ENCODE data around the gene SNRNP48.

Gene SNRNP48, protein sequence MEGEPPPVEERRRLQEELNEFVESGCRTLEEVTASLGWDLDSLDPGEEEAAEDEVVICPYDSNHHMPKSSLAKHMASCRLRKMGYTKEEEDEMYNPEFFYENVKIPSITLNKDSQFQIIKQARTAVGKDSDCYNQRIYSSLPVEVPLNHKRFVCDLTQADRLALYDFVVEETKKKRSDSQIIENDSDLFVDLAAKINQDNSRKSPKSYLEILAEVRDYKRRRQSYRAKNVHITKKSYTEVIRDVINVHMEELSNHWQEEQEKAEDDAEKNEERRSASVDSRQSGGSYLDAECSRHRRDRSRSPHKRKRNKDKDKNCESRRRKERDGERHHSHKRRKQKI

DNA sequence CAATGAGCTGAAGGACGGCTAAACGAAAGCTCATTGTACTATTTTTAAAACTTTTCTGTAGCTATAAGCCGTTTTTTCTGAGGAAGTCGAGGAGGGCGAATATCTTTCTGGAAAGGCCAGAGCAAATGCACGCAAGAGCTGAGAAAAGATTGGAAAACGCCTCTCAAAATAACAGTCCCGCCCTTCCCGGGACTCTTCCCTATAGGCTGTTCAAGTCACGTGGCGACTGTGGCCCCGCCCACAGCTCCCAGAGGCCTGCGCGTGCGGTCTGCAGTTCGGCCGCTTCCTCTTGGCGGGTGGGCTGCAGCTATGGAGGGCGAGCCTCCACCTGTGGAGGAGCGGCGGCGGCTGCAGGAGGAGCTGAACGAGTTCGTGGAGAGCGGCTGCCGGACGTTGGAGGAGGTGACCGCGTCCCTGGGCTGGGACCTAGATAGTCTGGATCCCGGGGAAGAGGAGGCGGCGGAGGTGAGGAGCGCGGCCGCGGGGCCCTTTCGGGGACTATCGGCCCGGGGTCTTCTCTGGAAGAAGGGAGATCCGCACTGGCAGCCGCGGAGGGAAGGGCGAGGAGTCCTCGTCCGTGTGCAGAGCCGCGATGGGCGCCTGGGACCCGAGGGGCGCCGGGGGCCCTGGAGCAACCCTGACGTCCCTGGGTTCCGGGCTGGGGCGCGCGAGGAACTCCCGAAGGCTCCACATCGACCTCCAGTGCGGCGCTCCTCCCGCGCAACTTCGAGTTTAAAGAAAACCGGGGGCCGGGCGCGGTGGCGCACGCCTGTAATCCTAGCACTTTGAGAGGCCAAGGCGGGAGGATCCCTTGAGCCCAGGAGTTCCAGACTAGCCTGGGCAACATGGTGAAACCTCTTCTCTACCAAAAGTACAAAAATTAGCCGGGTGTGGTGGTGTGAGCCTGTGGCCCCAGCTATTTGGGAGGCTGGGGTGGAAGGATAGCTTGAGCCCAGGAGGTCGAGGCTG, at the start of gene SNRNP48:
Gene SNRNP48, plus strand, starts transcription at position 250 of the 969 bp plus-strand sequence. Its CDS starts 60 bp downstream, at position 310.
- peak; percentile 91 for DNase-seq

DNA sequence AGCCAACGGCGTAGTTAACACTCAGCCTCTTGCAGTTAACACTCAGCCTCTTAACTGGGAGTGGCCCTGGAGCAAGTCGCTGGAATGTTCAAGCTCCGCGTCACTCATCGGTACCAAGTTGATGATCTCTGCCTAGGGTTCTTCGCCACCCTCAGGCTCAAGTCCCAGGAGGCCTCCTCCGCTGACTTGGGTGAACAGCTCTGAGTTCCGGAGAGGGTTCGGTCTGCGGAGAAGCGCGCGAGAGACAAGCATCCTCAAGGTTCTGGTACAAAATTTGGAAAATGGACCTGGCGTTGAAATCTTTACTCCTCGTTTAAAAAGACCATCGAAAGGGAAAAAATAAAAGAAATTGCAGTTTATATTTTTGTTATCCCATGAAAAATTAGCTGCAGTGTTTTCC, 49.4 kb upstream of the SNRNP48 start:
- no peak for DNase-seq

DNA sequence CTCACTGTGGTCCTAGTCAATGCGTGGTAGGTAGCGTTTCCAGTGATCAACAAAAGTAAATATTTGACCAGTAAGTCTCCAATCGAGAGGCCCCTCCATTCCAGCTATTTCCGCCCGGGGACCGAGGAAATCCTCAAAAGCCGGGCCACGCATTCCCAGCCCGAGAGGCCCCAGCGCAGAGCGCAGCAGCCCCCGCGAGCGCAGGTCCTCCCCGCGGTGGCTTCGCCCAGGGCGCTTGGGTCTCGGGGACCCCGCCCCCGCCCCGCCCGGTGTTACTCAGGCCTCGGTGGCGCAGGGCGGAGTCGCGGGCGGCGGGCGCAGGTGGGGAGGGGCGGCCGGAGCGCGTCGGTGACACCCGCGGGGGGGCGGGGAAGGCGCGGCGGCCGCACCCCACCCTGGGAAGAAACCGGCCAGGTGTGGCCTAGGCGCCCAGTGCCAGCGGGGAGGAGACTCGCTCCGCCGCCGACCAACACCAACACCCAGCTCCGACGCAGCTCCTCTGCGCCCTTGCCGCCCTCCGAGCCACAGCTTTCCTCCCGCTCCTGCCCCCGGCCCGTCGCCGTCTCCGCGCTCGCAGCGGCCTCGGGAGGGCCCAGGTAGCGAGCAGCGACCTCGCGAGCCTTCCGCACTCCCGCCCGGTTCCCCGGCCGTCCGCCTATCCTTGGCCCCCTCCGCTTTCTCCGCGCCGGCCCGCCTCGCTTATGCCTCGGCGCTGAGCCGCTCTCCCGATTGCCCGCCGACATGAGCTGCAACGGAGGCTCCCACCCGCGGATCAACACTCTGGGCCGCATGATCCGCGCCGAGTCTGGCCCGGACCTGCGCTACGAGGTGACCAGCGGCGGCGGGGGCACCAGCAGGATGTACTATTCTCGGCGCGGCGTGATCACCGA, 48.6 kb upstream of the SNRNP48 start, which contains the start of gene DSP:
Gene DSP, plus strand, starts transcription at position 497 of the 890 bp plus-strand sequence. Its CDS starts 245 bp downstream, at position 742.
- DNase-seq: no peak

DNA sequence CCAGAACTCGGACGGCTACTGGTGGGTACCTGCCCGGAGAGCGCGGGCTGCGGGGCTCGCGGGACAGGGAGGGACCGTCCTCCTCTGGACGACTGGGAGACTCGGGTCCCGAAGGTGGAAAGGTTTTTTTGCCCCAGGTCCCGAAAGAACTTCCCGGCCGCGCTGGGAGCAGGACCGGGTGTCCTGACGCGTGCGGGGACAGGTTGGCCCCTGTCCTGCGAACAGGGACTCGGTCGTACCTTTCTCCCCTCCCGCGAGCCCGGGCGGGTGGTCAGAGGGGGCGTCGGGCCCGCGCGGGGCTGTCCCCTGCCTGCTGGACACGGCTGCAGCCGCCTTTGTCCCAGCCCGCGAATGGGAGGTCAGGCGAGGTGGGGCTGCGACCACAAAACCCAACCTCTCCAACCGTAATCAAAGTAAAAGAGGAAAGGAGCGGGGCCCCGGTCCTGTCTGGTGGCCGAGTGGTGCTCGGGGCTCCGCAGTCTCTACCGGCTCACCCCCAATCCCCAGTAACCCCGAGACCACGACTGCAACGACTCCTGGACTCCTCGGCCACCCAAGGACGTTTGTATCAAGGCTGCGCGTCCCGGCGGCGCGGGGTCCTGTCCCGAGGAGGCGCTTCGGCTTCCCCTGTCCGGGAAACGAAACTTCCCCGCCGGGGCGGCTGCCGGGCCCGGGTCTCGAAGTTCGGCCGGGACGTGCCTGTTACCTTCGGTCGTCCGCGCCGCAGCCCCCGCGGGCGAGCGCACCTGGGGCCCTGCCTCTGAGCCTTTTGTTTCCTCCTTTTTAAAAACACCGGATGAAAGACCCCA, 47.7 kb upstream of the SNRNP48 start:
- no peak for DNase-seq

DNA sequence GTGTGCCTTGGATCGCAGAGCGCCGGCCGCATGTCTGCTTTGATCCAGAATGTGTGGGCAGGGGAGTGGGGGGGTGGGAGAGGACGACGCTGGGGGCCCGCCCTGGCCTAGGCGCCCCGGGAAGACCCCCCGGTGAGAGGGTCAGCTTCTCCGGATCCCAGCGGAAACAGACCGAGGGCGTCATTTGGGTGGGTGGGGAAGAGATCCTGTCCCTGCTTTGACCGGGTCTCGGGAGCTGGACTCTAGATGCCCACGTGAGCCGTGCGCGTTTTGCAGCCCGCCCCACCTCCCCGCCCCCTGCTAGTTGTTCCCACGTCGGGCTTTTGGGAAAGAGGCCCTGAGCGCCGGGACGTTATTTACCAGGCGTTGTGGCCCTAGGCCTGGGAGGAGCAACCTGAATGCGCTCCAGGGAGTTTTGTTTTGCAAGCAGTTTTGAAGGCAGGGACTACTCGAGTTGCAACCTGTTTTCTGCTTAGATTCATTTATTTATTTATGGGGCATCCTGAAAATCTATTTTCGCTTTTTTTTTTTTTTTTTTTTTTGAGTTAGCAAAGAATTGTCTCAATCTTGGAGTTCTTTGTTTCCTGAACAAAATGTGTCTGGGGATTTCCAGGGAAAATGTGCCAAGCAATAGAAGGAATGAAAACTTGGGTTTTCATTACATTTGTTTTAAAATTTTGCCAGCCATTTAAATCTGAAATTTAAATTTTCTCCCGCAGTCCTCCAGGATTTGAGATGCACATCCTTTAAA, 46.9 kb upstream of the SNRNP48 start:
- DNase-seq: no peak

DNA sequence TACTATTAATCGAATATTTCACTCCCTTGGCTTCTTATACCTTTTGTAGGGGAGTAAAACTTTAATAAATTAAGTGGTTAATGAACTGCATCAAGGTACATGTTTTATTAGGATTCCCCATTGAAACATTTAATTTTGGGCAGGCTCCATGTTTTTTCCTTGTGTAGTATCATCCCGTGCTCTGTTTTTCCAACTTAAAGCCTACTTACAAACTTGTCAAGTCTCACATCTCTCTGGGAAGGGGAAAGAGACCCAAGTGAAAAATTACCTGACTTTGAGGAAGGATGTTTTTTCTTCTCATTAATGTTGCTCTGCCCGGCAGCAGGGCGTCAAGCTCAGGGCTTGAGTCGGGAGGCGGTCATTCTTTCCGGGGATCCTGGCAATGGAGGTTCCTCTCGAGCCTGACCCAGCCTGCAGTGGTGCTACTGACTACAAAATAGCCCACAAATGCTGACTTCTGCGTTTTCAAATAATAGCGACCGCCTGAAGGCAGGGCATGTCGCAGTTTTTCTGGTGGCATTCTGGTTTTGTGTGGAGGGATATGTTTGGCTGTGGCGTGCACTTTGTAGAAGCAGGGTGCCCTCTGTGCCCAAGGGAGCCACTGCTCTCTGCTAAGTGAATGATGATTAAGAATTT, 46.1 kb upstream of the SNRNP48 start:
- no peak for DNase-seq

DNA sequence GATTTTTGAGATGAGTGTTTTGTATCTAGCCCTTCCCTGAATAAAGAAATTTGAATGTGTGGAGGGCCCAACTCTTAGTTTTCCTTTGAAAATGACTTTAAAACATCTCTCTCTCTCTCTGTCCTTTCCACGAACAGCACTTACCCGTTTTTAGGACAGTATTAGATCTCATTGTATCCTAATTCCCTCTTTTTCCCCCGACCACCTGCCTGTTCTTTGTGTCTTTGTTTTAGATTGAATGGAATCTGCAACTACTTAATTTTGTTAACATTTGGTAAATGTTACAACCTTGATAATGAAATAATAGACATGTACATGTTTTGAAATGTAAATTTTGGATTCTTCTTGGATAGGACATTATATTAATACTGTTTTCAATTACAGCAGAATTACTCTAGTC, 45.4 kb upstream of the SNRNP48 start:
- DNase-seq: no peak

DNA sequence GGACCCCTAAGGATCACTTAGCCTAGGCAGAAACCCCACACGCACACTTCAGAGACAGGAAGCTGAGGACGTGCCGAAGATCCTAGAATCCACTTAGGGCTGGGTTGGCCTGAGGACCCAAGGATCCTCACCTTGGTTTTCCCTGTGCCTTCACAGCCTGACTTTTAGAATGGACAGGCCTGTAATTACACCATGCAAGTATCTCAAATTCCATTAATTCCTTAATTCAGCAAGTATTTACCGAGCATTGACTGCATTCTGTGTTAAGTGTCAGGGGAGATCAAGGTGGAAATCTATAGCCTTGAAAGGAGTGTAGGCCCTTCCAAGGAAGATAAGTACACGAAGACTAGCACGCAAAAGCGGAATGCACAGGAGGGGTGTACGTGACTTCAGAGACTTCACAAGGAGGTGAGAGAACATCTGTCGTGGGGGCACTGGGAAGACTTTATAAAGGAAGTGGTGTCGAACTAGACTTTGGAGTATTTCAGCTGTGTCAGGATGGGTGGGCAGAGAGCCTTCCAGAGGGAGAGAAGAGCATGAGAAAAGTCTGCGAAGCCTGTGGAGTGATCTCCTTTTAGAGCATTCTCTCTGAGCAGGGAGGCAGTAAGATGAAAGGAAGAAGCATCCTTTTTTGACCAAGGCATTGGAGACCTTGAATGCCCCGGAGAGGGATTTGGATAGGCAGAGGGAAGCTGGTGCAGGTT, 44.5 kb upstream of the SNRNP48 start:
- no peak for DNase-seq

DNA sequence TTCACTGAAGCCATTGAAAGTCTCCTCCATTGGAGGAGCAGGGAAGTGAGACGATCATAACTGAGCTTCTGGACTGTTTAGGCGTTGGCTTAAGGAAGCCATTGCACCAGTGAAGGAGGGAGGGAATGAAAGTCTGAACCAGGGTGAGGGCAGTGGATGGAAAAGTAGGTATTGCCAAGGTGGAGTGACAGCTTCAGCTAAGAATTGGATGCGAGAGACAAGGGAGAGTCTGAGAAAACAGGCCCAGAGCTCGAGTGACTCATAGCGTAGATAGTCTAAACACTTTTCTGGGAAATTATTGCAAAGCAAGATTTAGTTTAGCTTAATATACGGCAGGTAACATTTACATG, 44.0 kb upstream of the SNRNP48 start:
- DNase-seq: no peak

DNA sequence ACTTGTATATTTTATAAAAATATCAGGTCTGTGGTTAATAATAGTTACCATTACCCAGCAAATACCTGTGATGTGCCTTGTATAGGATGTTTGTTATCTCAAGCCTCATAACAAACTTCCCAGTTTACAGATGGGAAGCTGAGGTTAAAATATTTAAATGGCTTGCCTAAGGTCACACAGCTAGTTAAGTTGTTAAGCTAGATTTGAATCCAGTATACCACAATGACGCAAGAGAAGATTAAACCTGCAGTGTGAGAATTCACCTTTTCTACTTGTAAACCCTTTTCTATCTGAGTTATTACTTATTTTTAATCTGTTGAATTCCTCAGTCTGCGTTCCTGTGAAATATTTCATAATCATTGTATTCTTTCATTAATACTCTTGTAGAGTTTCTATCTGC, 43.6 kb upstream of the SNRNP48 start:
- DNase-seq: no peak

DNA sequence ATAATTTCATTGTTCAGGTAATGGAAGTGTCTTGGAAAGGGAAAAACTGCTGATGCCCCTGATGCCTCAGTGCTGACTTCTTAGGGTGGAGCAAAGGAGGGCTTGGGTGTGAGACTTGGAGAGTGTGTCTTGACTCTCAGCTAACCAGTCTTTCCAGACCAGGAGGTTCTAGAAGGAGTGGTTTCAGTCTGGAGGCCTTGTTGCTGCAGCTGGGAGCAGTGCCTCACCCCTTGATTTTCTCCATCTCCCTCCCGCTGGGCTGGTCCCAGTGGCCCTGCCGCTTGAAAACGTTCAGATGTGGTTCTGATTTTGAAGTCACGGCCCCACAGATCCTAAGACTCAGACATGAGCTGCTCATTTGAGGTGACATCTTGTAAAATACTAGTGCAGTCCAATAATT, 43.1 kb upstream of the SNRNP48 start:
- no peak for DNase-seq

DNA sequence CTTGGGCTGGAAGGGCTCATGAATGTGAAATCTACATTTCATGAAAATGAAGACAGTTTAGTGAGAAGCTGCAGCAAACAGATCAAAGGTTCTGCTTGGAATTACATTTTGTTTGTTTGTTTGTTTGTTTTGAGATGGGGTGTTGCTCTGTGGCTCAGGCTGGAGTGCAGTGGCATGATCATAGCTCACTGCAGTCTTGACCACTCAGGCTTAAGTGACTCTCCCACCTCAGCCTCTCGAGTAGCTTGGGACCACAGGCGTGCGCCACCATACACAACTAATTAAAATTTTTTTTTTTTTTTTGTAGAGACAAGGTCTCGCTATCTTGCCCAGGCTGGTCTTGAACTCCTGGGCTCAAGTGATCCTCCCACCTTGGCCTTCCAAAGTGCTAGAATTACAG, 42.7 kb upstream of the SNRNP48 start:
- DNase-seq: no peak

DNA sequence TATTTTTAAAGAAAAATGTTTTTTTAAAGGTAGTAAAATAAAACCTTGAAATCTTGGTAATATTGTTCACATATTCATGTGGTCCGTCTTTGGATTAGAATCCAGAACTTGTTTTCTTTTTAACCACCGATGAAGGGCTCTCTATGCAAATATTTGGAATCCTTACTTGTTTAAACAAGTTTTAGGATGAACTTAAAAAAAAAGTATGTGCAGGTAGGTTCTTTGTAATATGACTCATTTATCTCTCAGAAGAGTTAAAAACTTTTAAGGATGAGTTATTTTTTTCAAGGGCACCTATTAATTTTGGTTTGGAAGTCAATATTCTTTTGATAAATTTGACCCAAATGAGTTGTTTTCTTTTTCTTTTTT, 39.6 kb upstream of the SNRNP48 start:
- no peak for DNase-seq

DNA sequence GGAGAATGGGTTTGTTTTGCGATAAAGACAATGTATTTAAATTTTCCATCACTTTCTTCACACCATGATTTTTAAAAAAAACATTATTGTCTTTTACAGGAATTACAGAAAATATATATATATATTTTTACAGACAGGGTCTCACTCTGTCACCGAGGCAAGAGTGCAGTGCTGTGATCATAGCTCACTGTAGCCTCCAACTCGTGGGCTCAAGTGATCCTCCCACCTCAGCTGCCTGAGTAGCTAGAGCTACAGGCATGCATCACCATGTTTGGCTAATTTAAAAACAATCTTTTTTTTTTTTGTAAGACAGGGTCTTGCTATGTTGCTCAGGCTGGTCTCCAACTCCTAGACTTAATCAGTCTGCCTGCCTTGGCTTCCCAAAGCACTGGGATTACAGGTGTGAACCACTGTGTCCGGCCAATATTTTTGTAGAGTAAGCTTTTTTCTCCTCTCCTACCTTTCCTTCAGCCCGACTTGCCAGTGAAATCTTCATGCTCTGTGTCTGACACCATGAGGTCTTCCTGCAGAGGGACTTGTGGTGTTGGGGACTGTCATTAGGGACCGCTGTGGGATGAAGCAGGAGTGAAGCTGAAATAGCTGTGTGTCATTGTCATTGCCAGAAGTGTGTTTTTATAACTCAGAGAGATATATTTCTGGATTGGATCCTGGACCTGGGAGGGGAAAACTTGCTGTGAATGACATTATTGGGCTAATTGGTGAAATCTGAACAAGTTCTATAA, 35.3 kb upstream of the SNRNP48 start:
- DNase-seq: no peak

DNA sequence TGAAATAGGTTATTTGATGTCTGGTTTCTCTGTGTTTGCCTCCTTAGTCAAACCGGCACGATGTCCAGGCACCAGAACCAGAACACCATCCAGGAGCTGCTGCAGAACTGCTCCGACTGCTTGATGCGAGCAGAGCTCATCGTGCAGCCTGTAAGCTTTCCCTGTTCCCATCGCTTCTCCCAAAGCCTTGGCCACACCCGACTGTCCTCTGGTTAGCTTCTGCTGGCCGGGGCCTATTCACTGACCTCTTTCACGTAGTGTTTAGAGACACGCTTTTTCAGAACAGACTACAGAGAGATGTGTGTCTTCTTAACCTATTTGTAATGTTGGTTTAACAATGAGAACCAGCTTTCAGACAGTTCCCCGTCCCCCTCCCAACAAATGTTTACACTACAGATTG, 34.3 kb upstream of the SNRNP48 start:
- DNase-seq: no peak

DNA sequence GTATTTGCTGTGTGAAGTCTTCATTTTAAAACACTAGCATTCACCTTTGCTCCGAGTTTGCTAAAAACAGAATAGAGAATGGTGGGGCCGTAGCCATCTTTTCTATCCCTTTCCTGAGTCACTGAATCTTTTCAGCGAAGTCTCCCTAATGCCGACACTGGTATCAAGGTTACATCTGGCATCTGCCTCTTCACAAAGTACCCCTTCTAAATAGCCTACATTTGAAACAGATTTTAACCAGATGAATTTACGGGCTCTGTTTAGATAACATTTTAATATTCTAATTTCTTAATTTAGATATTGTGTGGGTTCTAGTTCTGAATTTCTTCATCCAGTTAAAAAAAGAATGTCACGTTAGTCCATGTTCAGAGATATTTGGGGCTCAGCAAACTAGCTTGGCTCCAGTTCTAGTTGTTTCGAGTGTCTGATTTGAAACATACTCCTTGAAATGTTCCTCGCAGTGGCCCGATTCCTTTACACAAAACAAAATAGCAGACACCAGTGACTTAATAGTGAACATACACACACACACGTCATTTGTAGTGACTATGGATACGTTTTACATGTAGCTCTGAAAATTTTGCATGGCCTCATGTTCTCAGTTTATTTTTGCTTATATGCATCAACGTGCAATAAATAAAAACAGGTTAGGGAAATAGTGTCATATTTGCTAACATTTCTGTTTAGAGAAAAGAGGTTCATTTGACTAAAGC, 33.4 kb upstream of the SNRNP48 start:
- no peak for DNase-seq

DNA sequence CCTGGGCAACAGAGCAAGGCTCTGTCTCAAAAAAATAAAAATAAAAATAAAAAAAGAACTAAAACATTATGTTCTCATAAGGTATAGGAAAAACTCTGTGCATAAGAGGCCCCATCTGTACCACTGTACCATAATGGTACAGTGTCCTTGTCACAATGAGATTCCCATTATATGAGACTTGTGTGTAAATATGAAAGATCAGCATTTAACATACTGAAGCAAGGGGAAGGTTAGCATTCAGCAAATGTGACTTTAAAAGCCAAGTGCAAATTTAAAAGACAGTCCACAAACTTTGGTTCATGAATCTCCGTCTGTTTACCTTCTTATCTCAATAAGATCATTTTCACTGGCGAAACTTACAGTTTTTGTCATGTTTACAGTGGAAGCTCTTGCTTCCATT, 32.3 kb upstream of the SNRNP48 start:
- no peak for DNase-seq

DNA sequence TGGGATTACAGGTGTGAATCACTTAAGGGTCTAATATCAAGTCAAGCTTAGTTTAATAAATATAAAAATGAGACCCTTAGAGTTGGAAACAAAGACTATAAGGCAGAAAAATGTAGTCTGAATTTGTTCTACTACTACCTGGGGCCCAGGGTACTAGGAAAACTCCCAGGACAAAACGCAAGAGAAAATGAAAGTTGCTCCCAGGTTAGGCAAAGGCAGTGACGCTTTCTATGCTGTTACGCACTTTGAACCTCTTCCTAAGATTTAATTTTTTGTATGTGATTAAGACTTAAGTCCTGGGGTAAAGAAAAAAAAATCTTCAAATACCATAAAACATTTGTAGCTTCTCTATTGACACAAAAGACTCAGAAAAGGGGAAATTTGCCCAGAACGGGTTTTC, 31.2 kb upstream of the SNRNP48 start:
- DNase-seq: no peak

DNA sequence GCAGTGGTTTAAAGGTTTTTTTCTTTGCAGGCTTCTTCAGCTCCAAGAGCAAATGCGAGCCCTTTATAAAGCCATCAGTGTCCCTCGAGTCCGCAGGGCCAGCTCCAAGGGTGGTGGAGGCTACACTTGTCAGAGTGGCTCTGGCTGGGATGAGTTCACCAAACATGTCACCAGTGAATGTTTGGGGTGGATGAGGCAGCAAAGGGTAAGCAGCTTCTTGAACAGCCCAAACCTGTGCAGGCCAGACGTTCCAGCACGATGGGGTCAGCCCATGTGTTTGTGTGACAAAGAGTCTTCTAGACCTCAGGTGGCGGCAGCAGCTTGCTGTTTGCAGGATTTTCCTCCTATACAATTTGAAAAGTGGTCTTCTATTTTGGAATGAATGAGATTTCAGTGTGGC, 30.8 kb upstream of the SNRNP48 start:
- DNase-seq: no peak

Data from CD4-positive, alpha-beta T cell treated with Interleukin-10 for 1 hour (primary cell).